ENCODE measurements around the gene GPX2. TPM values are rescaled to one million over a fixed set of nuclear protein-coding genes. Genes with fewer than 3 reads are reported as not detected.

The GPX2 gene
- total and polyA plus RNA-seq, 10 of the 15 experiments (the other 5 are each of a cell fraction or from before 2014, with no cell fraction given) = not detected

DNA sequence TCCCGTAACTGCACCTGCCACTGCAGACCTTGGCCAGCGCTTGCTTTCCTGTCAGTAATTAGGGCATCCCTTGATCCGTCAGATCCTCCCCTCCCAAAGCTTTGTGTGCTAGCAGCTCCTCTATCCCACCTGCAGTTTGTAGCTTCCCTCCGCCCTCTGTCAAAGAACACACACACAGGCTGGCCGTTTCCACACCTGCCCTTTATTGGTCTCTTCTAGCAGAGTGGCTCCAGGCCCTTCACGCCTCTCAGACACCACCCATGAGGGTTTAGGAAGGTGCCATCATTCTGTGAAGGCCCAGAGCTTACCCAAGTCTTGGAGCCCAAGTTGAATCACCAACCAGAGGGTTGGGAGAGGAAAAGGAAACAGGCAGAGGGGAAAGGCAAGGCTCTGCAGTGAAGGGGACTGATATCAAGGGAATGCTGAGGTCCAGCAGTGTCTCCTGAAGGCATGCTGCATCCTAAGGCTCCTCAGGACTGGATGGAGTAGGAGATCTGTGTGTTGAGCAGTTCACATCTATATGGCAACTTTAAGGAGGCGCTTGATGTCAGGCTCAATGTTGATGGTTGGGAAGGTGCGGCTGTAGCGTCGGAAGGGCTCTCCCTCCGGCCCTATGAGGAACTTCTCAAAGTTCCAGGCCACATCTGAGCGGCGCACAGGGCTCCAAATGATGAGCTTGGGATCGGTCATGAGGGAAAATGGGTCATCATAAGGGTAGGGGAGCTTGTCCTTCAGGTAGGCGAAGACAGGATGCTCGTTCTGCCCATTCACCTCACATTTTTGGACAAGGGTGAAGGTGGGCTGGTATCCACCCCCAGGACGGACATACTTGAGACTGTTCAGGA lies 3.4 kb downstream of the GPX2 start:
- no peak overlapping the region for H3K4me2 ChIP-seq (ENCODE audit: control insufficient read depth, insufficient read depth)
- no peaks in the 10 kb centered on the region for H4K20me1 ChIP-seq (ENCODE audit: control insufficient read depth, insufficient read depth)
- no peak overlapping the region for H2AFZ ChIP-seq (ENCODE audit: control insufficient read depth, low read depth, low read length)
- SMC1A ChIA-PET (ENCODE audit: uncharacterized antibody, unreplicated experiment) = interaction anchor here (0.7 to 0.8 kb wide), 2 partner anchors 13 to 20 kb away, joined by 3 to 4 read pairs; no protein-coding TSS in a partner anchor
- intact Hi-C loops (cut with micrococcal nuclease; ENCODE audit: unreplicated experiment) (no loop called here), in situ Hi-C loops (cut with MboI) (no loop called here)
- H3K27me3 ChIP-seq (replicated peaks in 1 of 2; ENCODE audit: control insufficient read depth in 2 of 2, insufficient read depth in 2 of 2, low read length in 1 of 2) = no peaks in the 10 kb centered on the region
- H3K36me3 ChIP-seq (ENCODE audit: control insufficient read depth in 2 of 2, insufficient read depth in 2 of 2, low read length in 1 of 2) = peaks cover 4 to 5% of the 10 kb centered on the region in 2 experiments
- RAD21 ChIA-PET (ENCODE audit: unreplicated experiment) = interaction anchor here (0.9 to 1.6 kb wide), 3 partner anchors 12 to 116 kb away, joined by 3 to 5 read pairs (median 4); no protein-coding TSS in a partner anchor
- TF ChIP-seq REST (IDR thresholded peaks at IDR 0.05; ENCODE audit: low read depth, low read length) = no peak
- no peak for TF ChIP-seq SMAD1 (IDR thresholded peaks at IDR 0.05; ENCODE audit: low read depth, partially characterized antibody)
- no peak for TF ChIP-seq USF1 (IDR thresholded peaks at IDR 0.05; ENCODE audit: borderline replicate concordance, extremely low read length, insufficient read depth, low read depth, low read length)
- no peak for TF ChIP-seq NKRF (conservative IDR thresholded peaks at IDR 0.05)
- TF ChIP-seq, protein P1, sequence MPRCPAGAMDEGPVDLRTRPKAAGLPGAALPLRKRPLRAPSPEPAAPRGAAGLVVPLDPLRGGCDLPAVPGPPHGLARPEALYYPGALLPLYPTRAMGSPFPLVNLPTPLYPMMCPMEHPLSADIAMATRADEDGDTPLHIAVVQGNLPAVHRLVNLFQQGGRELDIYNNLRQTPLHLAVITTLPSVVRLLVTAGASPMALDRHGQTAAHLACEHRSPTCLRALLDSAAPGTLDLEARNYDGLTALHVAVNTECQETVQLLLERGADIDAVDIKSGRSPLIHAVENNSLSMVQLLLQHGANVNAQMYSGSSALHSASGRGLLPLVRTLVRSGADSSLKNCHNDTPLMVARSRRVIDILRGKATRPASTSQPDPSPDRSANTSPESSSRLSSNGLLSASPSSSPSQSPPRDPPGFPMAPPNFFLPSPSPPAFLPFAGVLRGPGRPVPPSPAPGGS (IDR thresholded peaks at IDR 0.05; ENCODE audit: borderline replicate concordance, insufficient read depth, low read depth, low read length, poor library complexity, severe bottlenecking) = no peak
- DNase-seq (ENCODE audit: low read depth, low spot score) = no peak
- no peak for ATAC-seq
- CTCF ChIA-PET = interaction anchor here (0.6 to 1.0 kb wide), 3 partner anchors 22 to 28 kb away, joined by 3 to 5 read pairs (median 3); partner anchors contain the start of gene CHURC1
- H3K9ac ChIP-seq (ENCODE audit: control insufficient read depth, insufficient read depth, low read length) = no peak overlapping the region
- FAIRE-seq = no peak
- BruUV-seq (replicated peaks) = no TSS peak
- H3K4me3 ChIP-seq = no peak overlapping the region
- no peaks in the 10 kb centered on the region for H3K4me1 ChIP-seq (ENCODE audit: control insufficient read depth, insufficient read depth, low read length)
- POLR2A ChIA-PET = interaction anchor here (0.5 to 0.7 kb wide), 2 partner anchors 11 to 49 kb away, joined by 3 read pairs; no protein-coding TSS in a partner anchor
- no peak overlapping the region for H3K27ac ChIP-seq (ENCODE audit: control insufficient read depth, insufficient read depth)
- H3K79me2 ChIP-seq (ENCODE audit: control insufficient read depth, insufficient read depth, low read length) = no peaks in the 10 kb centered on the region
- H3K9me3 ChIP-seq (replicated peaks; ENCODE audit: control insufficient read depth, insufficient read depth, low read length) = no peaks in the 10 kb centered on the region
- WGBS (ENCODE audit: insufficient coverage, insufficient replicate concordance, low lambda C conversion rate, missing lambda C conversion rate) = 95% methylated on average over 17 of the region's 17 CpGs

Data from GM12878 (cell line).